GM19463 (cell line): Measurements from ENCODE around the gene TARS2.

Experiments used
- ATAC-seq: cut with Tn5 transposase; IDR thresholded peaks from one replicate; pipeline ENCODE4 v1.9.1; 2021; ENCODE audit warnings: mild to moderate bottlenecking, moderate library complexity; ENCODE audit not compliant: unreplicated experiment

Gene TARS2

GRCh38 chr1:150507912-150508864, 21.0 kb downstream of the TARS2 start, which contains the start of gene ECM1:
Gene ECM1, plus strand, starts transcription at chr1:150508109. Its CDS starts 101 bp downstream, at chr1:150508210.
- no peak for ATAC-seq

GRCh38 chr1:150508982-150509381, 21.8 kb downstream of the TARS2 start:
- ATAC-seq = no peak

GRCh38 chr1:150511551-150511950, 24.3 kb downstream of the TARS2 start:
- no peak for ATAC-seq

GRCh38 chr1:150511985-150512660, 24.9 kb downstream of the TARS2 start:
- no peak for ATAC-seq

- no peak for ATAC-seq
Observed at GRCh38 chr1:150512846-150513245, 25.6 kb downstream of the TARS2 start.

- ATAC-seq = no peak
Observed at GRCh38 chr1:150513351-150513791, 26.2 kb downstream of the TARS2 start.

- ATAC-seq = no peak
Observed at GRCh38 chr1:150514260-150514659, 27.0 kb downstream of the TARS2 start.

- no peak for ATAC-seq
Observed at GRCh38 chr1:150514913-150515327, 27.7 kb downstream of the TARS2 start.

GRCh38 chr1:150515328-150516049, 28.3 kb downstream of the TARS2 start, which contains the start of gene FALEC:
Gene FALEC, plus strand, starts transcription at chr1:150515752.
- ATAC-seq = peak; percentile 99

- no peak for ATAC-seq
Observed at GRCh38 chr1:150516050-150516591, 28.9 kb downstream of the TARS2 start.

GRCh38 chr1:150516616-150517015, 29.4 kb downstream of the TARS2 start:
- no peak for ATAC-seq

- no peak for ATAC-seq
Observed at GRCh38 chr1:150521196-150521968, 34.2 kb downstream of the TARS2 start.

- no peak for ATAC-seq
Observed at GRCh38 chr1:150525348-150525747, 38.1 kb downstream of the TARS2 start.

- no peak for ATAC-seq
Observed at GRCh38 chr1:150528196-150528595, 41.0 kb downstream of the TARS2 start.

GRCh38 chr1:150529017-150529416, 41.8 kb downstream of the TARS2 start:
- ATAC-seq = no peak

- ATAC-seq = no peak
Observed at GRCh38 chr1:150530491-150531159, 43.4 kb downstream of the TARS2 start.

- ATAC-seq = no peak
Observed at GRCh38 chr1:150532860-150533259, 45.6 kb downstream of the TARS2 start.

GRCh38 chr1:150534002-150534401, 46.8 kb downstream of the TARS2 start:
- ATAC-seq = no peak

- ATAC-seq = no peak
Observed at GRCh38 chr1:150535511-150536287, 48.5 kb downstream of the TARS2 start.
